NCI-H2029 (cell line): Measurements from ENCODE around the gene ENPP6.
"Not testable (repeated sequence)": the region's sequence is repeated elsewhere in the genome, so short reads cannot be mapped to it uniquely, and the experiment has no call there.

Experiments used
- DNase-seq: peaks from one replicate; lab custom pipeline; 2025; lab: John Stamatoyannopoulos, UW

The ENPP6 gene

GRCh38 chr4:184148738-184149637, 68.7 kb downstream of the ENPP6 start:
- DNase-seq, result no peak

DNA sequence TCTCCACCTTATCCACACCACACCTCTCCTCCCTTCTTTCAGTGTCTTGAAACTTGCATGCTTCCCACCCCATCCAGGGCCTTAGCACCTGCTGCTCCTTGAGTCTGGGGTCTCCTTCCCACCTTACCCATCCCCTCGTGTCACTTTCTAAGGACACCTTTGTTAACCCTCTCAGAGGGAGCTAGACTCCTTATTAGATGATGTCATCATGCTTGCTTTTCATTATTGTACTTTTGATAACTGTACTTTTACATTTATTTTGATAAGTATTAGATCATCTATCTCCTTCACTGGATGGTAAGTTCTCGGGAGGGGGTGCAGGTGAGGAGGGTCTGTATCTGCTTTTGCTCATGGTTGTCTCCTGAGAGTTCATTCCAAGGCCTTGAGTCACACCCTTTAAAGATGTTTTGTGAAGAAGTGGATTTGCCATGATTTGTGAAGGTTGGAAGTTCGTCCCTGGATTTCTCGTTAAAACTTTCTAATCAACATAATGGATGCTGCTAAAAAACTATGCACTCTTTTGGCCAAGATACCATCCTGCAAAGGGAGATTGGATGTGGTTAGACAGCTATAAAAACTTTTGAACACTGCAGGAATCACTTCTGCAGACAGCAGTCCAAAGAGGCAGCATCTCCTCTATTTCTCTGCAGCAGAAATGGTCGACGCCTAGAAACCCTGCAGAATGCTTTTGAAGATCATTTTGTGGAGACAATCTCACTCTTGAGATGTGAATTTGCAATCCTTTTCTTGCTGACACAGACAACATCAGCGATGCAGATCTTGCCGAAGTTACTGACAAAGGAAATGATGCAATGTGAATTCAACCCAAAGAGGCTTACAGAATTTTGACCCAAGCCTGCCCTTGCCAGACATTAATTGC, 69.6 kb downstream of the ENPP6 start:
- DNase-seq, result no peak

GRCh38 chr4:184146951-184147350, 70.7 kb downstream of the ENPP6 start:
- DNase-seq, result no peak

DNA sequence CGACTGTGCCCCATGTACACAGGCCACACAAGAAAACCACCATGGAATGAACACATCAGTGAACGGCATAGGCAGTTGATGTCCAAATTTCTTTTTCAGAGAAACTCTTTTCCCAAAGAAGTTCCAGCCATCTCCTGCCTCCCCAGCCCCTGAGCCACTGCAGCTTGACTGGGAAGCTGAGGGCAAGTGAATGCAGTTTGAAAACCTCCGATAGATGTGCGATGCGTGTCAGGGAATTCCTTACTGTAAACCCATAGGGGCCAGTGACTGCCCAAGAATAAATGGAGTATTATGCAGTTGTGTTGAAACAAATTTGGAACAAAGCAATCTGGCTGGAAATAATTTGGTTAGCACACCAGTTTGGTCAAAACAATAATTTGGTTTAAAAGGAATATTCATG, 72.1 kb downstream of the ENPP6 start:
- no peak for DNase-seq

GRCh38 chr4:184143770-184144564, 73.7 kb downstream of the ENPP6 start:
- DNase-seq, result no peak

DNA sequence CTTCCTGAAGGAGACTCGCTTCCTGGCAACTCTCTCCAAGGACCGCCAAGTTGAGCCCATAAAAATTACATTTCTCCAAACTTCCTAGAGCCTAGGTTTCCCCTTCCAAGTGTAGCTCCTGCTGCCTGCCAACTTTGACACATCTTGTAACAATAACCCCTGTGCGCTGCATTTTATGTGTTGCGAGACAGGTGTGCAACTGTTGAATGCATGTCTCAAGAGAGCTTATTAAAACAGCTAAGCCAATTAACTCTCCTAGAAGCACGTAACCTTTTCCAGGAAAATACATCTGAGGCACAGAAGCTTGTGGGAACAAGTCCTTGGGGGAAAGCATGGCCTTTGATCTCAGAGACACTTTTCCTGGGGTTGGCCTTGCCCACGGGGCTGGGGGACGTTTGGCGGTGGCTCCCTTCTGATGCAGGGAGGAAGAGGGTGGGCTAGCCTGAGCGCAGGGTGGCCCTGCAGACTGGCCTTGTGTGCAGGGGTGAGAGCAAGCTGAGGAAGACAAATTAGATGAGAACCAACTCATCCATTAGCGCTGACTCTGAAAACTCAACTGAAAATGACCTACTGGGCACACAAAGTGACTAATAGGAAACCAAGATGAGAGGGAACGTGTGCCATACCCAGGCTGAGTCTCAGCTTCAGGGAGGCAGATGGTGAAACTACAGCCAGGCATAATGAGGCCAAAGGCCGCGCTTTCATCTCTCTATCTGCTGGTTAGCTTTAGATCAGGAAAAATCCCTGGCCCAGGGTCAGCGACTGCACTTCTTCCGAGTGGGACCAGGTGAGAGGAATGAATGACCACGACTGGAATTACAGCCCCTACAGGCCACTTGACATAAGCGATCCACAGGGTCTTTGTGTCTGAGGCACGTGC, 75.3 kb downstream of the ENPP6 start:
- DNase-seq, result no peak

- DNase-seq, result not testable (repeated sequence)
These were observed 76.8 kb downstream of the ENPP6 start for GRCh38 chr4:184140901-184141300.

DNA sequence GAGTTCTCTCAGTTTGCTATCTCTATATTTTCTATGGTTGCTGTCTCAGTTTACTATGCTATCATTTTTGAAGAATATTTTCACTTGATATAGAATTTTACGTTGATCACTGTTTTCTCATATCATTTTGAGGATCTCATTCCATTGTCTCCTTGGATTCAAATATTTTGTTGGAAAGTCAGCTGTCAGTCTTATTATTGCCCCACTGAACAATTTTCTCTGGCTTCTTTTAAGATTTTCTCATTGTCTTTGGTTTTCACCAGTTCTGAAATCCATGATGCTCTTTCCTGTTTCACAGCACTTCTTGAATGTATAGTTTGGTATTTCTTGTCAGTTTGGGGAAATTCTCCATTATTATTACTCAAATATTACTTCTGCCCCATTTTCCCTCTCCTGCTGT, 81.1 kb downstream of the ENPP6 start:
- no peak for DNase-seq

GRCh38 chr4:184126800-184127199, 90.9 kb downstream of the ENPP6 start:
- DNase-seq, result no peak

DNA sequence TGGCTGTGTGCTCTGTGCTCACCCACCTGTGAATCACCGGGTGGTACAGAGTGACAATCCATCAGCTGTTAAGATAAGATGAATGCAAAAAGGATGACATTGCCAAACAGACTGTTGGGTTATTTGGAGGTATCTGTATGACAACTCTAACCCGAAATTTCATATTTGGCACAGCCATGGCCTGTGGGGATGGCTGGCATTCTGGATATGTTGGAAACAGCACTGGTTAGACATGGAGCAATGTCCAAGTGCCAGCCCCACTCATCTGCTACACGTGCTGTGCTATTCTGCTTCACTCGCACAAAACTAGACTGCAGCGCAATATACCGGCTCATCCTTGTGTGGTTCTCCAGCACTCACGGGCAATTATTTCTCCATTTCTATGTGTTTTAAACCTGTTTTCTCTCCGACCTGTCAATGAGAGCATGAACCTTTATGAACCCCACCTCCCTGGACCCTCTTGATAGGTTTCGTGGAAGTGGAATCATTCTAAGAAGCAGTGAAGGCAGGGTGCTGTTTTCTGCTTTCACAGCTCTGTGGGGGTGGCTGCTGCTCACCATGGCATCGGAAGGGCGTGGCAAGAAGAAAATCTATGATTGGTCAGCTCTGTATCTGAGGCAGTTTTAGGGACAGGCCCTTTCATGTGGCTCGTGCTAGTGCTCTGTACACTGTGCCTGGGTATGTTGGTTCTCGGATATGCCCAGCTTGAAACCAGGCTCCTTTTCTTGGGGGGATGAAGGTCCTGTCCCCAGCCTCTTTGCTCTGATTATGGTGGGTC, 94.9 kb downstream of the ENPP6 start:
- no peak for DNase-seq

DNA sequence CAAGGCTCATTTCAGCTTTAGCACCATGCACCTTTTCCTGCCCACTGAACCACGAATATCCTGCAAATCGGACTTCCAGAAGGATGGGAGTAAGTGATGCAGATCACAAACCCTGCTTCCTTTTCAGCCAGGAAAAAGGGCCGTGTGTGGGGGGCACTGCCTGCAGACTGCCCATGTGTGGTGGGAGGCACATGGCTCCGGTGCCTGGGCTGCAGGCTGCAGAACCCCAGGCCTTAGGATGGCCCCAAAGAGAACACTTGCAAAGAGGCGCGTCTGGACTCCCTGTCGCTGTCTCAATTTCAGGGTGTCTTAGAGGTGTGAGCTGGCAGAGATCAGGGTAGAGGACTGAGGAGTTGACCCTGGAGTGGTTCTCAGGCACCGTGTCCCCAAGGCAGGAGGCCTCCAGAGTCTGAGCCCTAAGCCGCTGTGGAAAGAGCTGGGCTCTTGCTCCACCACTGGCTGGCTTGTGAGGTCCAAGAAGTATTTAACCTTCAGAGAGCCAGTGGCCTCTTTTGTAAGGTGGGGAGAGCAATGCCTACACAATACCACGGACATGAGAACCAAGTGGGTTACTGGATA, 97.0 kb downstream of the ENPP6 start:
- no peak for DNase-seq

- DNase-seq, result no peak
These were observed 99.9 kb downstream of the ENPP6 start for GRCh38 chr4:184117662-184118199.

DNA sequence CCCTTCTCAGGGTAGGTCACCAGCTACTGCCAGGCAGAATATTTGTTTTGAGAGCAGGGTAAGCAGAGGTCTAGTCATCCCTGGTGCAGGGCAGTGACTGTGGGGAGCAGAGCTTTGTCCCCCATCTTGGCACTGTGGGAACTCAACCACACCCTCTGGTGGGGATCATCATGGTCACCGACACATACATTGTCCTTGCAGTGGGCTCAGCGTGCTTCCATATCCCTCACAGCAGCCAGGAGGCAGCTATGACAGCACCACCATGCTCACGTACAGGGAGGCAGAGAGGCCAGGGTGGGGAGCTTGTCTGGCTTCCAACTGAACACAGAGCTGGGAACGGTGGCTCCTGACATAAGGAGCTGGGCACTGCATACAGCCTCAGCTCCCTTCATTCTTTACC, 102.3 kb downstream of the ENPP6 start:
- no peak for DNase-seq

- no peak for DNase-seq
These were observed 103.2 kb downstream of the ENPP6 start for GRCh38 chr4:184114431-184114830.

- no peak for DNase-seq
These were observed 105.6 kb downstream of the ENPP6 start for GRCh38 chr4:184112006-184112550.

DNA sequence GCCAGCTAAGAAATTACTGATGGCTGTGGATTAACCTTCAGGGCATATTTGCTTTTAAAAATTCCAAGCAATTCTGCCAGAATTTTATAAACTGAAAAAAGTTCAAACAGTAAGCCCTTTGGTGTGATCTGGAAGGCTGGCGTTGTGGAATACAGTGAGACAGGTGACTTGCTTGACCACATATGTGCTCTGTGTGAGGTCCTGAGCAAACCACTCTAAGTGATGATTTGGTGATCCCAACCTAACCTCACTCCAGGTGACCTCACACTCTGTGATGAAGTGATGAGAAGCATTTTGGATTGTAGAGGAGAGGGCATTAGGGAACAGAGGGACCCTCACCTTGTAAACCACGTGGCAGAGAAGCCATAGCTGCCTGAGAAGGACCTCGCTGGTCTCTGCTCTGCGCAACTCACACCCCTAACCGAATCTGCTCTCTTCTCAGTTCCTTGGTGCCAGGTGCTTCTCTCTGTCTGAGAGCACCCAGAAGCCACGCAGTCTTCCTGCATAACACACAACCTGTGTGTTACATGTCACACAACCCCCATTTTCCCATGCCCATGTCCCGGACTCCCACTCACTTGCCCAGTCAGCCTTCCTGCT, 106.3 kb downstream of the ENPP6 start:
- no peak for DNase-seq

DNA sequence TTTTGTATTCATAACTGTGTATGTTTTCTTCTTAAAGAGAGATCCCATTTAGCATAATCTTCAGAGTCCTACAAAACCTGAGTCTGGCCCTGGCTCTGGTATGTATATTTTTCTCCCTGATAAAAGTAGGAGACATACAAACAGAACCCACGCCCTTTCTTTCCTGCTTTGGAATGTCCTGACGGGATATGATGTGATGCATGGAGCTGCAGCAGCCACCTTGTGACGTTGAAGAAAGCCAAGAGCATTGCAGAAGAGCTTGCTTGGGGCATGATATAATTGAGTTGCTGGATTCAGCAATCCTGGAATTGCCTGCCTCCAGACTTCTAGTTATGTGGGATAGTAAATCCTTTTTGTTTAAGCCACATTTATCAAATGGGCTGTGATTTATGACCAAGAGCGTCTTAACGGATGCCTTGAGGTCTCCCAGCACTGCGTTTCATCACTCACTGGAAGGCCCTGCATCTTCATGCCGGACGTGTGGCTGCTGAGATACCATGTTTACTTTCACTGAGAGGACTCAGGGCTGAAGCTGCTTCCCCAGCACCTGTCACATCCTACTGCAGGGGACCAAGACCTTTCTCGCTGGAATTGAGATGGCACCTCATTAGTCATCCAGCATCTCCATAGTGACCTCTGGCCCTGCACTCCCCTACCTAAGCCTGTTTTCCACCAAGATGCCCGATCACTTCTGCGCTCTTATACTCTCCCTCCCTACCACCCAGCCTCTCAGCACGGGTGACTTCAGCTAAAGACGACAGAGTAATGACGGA, 107.0 kb downstream of the ENPP6 start:
- DNase-seq, result no peak

GRCh38 chr4:184108006-184108501, 109.6 kb downstream of the ENPP6 start:
- no peak for DNase-seq
